HG02610 (cell line): ENCODE measurements around the gene GCSH.

ENCODE experiments used
- ATAC-seq: cut with Tn5 transposase; IDR thresholded peaks from one replicate; pipeline ENCODE4 v1.9.1; 2021; ENCODE audit warnings: mild to moderate bottlenecking, moderate library complexity; ENCODE audit not compliant: unreplicated experiment

The GCSH gene

GRCh38 chr16:81053761-81054160 is 42.4 kb downstream of the GCSH start:
- no peak for ATAC-seq

- ATAC-seq: no peak
Observed at GRCh38 chr16:81042821-81043220, 53.4 kb downstream of the GCSH start.

GRCh38 chr16:81041696-81042095 is 54.5 kb downstream of the GCSH start:
- ATAC-seq: no peak

- ATAC-seq: no peak
Observed at GRCh38 chr16:81040842-81041241, 55.4 kb downstream of the GCSH start.

GRCh38 chr16:81040131-81040530 is 56.1 kb downstream of the GCSH start:
- no peak for ATAC-seq

GRCh38 chr16:81036751-81037350 is 59.3 kb downstream of the GCSH start:
- ATAC-seq: no peak

GRCh38 chr16:81035975-81036750 is 60.0 kb downstream of the GCSH start:
- ATAC-seq: peak; percentile 44

- peak; percentile 93 for ATAC-seq
Observed at GRCh38 chr16:81035398-81035974, 60.7 kb downstream of the GCSH start, which contains the start of gene ATMIN. Gene ATMIN (plus strand): TSS chr16:81035842. CDS start chr16:81035871, 29 bp downstream.
